ENCODE measurements around the gene TMEM248. TPM values are rescaled to one million over a fixed set of nuclear protein-coding genes. Genes with fewer than 3 reads are reported as not detected.
"Not testable (repeated sequence)": the region's sequence is repeated elsewhere in the genome, so short reads cannot be mapped to it uniquely, and the experiment has no call there.

Gene TMEM248
- total and polyA plus RNA-seq, 5 donors: 26.9 to 67.3 (median 60.3) TPM

DNA sequence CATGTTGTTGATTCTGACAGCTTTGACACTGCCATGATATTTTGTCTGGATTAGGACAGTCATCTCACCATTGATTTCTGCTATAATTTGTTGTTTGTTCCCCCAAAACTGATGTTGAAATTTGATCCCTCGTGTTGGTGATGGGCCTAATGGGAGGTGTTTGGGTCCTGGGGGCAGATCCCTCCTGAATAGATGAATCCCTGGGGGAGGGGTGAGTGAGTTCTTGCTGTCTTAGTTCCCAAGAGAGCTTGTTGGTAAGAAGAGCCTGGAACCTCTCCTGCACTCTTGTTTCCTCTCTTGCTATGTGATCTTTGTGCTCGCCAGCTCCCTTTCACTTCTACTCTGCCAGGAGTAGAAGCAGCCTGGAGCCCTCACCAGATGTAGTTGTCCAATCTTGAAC, 83.1 kb downstream of the TMEM248 start:
- not testable (repeated sequence) for H3K27me3 ChIP-seq (ENCODE audit: control insufficient read depth, insufficient read depth); H3K4me1 ChIP-seq (ENCODE audit: control insufficient read depth, insufficient read depth, low read length); H3K4me3 ChIP-seq (ENCODE audit: low read length); H3K27ac ChIP-seq (ENCODE audit: low read length); H3K9me3 ChIP-seq (ENCODE audit: control insufficient read depth, low read length); ATAC-seq; DNase-seq
- 86% methylated on average over 2 of the region's 2 CpGs for WGBS
- intact Hi-C loops (cut with DNase I): loop anchor here in 1 of 4 donors (5.0 kb wide), 1 partner anchor 447 kb away; no protein-coding TSS in a partner anchor

DNA sequence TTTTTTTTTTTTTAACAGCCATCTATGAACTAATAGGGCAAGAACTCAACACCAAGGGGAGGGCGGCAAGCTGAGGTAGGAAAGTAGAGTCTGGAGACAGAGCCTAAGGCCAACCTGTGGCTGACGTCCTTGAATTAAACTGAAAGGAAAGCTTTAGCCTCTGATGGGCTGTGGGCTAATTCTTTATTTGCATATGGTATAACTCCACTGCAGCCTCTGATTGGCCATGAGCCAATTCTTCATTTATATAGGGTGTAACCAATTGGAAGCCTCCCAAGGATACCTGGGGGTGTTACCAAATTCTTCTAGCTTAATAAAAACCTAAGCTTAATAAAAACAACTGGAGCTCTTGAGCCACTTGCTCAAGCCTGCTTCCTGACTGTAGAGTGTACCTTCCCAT, 85.9 kb downstream of the TMEM248 start:
- ATAC-seq (no peak), DNase-seq (no peak)
- H3K27me3 ChIP-seq (ENCODE audit: control insufficient read depth, insufficient read depth): no peaks in the 10 kb centered on the region
- WGBS: 89% methylated on average over 2 of the region's 2 CpGs
- no peak overlapping the region for H3K27ac ChIP-seq (ENCODE audit: low read length)
- H3K4me3 ChIP-seq (ENCODE audit: low read length): no peak overlapping the region
- no peaks in the 10 kb centered on the region for H3K9me3 ChIP-seq (ENCODE audit: control insufficient read depth, low read length)
- intact Hi-C loops (cut with DNase I): no loop called here
- H3K4me1 ChIP-seq (ENCODE audit: control insufficient read depth, insufficient read depth, low read length): no peaks in the 10 kb centered on the region

Other genes with a start within 250 kb of the TMEM248 start
- gene RABGEF1, start 180.5 kb upstream of the TMEM248 start, total RNA-seq: 10 to 100 TPM; 11.4 to 19.0 (median 16.5) TPM
- 7.7 TPM for gene RABGEF1, start 180.5 kb upstream of the TMEM248 start, polyA plus RNA-seq
- gene SBDS, start 74.4 kb downstream of the TMEM248 start, total RNA-seq: 100 to 1,000 TPM; 170 to 237 (median 193) TPM
- 214 TPM for gene SBDS, start 74.4 kb downstream of the TMEM248 start, polyA plus RNA-seq
- 10 to 100 TPM; 10.2 to 12.1 (median 11.7) TPM for gene TYW1, start 75.6 kb downstream of the TMEM248 start, total RNA-seq
- 7.0 TPM for gene TYW1, start 75.6 kb downstream of the TMEM248 start, polyA plus RNA-seq